WERI-Rb-1 (cell line): ENCODE data around the gene TNS4.

Experiments used
- DNase-seq: peaks from one replicate; pipeline ENCODE4 v3.0.0-alpha.2; 2020
- H3K27ac ChIP-seq: fragments of 250-450 bp; sonication (Bioruptor Pico); 2 replicates; pipeline ENCODE4 v1.5.1; 2020; ENCODE audit warnings: mild to moderate bottlenecking, moderate library complexity
- H3K27me3 ChIP-seq: fragments of 250-450 bp; sonication (Bioruptor Pico); 2 replicates; pipeline ENCODE4 v1.5.1; 2021; ENCODE audit warnings: mild to moderate bottlenecking, low read depth, moderate library complexity; ENCODE audit not compliant: insufficient read depth, severe bottlenecking
- H3K36me3 ChIP-seq: fragments of 250-450 bp; sonication (Bioruptor Pico); 2 replicates; pipeline ENCODE4 v1.5.1; 2020; ENCODE audit warnings: mild to moderate bottlenecking, moderate library complexity
- H3K4me3 ChIP-seq: 2 replicates; pipeline ENCODE4 v1.5.1; 2011; ENCODE audit warnings: low read depth, mild to moderate bottlenecking, control low read depth, low read length
- H3K9me3 ChIP-seq: fragments of 250-450 bp; sonication (Bioruptor Pico); 2 replicates; pipeline ENCODE4 v1.5.1; 2021; ENCODE audit warnings: mild to moderate bottlenecking, moderate library complexity; ENCODE audit not compliant: severe bottlenecking
- TF ChIP-seq, protein P1 (sequence below): IDR thresholded peaks from 2 replicates; pipeline ENCODE4 v1.5.1; 2011; ENCODE audit warnings: low read depth, mild to moderate bottlenecking, control low read depth, inconsistent platforms, low read length

The TNS4 gene

DNA sequence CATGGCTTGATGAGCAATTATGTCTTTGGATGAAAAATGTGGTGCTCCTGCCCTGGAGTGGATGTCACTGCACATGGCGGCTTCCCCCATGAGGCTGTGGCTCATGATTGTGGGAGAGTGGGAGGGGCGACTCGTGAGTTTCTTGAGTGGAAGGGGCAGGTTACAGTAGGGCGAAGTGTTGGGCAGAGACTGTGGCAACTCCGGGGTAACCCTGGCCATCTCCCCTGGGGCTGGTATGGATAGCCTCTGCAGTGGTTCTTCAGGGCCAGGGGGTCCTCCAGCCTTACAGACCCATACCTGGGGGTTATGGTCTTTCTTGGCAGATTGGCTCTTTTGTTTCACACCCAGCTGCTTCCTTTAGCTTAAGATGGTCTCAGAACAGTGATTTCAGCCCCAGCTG is 1.3 kb upstream of the TNS4 start:
- Histone ChIP-seq H3K36me3 (no peaks in the 10 kb centered on the region), H3K27me3 (no peaks in the 10 kb centered on the region), H3K9me3 (no peaks in the 10 kb centered on the region), H3K4me3 (no peak overlapping the region), H3K27ac (no peak overlapping the region)
- TF ChIP-seq, protein P1, sequence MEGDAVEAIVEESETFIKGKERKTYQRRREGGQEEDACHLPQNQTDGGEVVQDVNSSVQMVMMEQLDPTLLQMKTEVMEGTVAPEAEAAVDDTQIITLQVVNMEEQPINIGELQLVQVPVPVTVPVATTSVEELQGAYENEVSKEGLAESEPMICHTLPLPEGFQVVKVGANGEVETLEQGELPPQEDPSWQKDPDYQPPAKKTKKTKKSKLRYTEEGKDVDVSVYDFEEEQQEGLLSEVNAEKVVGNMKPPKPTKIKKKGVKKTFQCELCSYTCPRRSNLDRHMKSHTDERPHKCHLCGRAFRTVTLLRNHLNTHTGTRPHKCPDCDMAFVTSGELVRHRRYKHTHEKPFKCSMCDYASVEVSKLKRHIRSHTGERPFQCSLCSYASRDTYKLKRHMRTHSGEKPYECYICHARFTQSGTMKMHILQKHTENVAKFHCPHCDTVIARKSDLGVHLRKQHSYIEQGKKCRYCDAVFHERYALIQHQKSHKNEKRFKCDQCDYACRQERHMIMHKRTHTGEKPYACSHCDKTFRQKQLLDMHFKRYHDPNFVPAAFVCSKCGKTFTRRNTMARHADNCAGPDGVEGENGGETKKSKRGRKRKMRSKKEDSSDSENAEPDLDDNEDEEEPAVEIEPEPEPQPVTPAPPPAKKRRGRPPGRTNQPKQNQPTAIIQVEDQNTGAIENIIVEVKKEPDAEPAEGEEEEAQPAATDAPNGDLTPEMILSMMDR = no peak
- no peak for DNase-seq

DNA sequence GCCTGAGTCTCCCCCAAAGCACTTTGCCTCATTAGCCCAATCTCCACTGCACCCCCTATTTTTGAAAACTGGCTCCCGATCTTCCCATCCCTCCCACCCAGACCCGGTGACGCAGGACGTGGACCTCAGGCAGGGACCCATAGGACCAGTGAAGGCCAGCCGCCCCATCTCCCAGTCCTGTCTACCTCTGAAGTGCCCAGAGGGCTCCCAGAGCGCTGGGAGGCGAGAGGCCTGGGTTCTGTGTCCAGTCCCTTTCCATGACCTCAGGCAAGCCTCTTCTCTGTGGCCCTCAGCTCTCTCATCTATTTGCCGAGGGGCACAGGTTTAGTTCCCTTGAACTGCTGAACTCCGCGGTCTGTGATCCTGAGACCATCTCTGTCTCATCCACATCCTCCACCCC is 714 bp downstream of the TNS4 start:
- no peaks in the 10 kb centered on the region for H3K36me3 ChIP-seq
- DNase-seq = no peak
- TF ChIP-seq, protein P1 = no peak
- H3K9me3 ChIP-seq = no peaks in the 10 kb centered on the region
- no peak overlapping the region for H3K27ac ChIP-seq
- no peak overlapping the region for H3K4me3 ChIP-seq
- no peaks in the 10 kb centered on the region for H3K27me3 ChIP-seq

DNA sequence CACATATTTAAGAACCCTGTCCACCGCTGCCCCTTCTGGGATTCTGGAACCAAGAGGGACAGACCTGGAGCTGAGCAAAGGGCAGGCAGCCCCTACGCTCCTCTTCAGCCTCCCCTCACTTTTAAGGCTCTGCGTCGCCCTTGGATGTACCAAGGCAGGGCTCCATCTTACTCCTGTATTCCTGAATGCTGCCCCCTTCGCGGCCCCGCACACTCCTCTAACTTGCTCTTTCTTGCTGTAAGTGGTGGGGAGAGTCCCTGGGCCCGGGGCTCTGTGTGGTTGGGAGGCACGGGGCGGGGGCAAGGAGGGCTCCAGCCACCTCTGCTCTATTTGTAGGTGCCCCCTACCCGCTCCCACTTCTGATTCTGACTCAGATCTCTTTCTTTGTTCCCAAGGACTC is 1.2 kb downstream of the TNS4 start:
- Histone ChIP-seq H3K9me3 (no peaks in the 10 kb centered on the region), H3K27me3 (no peaks in the 10 kb centered on the region), H3K4me3 (no peak overlapping the region), H3K27ac (peak overlapping the region; percentile 45), H3K36me3 (no peaks in the 10 kb centered on the region)
- no peak for DNase-seq
- TF ChIP-seq, protein P1 = no peak

DNA sequence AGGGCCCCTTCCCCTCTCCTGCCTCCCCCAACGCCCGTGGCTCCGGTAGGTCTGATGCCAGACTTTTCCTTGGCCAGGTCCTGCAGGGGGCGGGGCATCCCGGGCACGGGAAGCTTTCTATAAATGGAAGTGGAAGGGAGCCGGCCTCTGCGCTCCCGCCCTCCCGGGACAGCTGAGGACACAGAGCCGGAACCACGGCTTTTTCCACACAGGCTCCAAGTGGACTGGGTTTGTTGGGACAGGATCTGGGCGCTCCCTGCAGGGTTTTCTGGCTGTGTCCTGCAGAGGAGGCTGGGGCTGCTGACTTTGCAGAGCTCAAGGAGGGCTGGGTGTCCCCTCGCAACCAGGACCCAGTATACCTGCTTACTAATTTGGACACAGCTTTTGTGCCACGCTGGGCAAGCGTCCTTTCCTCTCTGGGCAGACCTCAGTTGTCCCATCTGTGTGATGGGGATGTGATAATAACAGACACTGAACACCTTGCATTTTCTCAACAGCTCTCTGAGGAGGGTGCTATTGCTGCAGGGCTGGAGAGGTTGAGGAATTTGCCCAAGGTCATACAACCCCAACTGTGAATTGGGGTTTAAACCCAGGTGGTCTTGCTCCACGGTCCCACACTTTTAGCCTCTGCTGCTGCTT is 1.8 kb downstream of the TNS4 start:
- peak overlapping the region; percentile 45 for H3K27ac ChIP-seq
- no peaks in the 10 kb centered on the region for H3K36me3 ChIP-seq
- DNase-seq = peak; percentile 96
- TF ChIP-seq, protein P1 = no peak
- no peaks in the 10 kb centered on the region for H3K9me3 ChIP-seq
- no peaks in the 10 kb centered on the region for H3K27me3 ChIP-seq
- H3K4me3 ChIP-seq = peak overlapping the region; percentile 22

DNA sequence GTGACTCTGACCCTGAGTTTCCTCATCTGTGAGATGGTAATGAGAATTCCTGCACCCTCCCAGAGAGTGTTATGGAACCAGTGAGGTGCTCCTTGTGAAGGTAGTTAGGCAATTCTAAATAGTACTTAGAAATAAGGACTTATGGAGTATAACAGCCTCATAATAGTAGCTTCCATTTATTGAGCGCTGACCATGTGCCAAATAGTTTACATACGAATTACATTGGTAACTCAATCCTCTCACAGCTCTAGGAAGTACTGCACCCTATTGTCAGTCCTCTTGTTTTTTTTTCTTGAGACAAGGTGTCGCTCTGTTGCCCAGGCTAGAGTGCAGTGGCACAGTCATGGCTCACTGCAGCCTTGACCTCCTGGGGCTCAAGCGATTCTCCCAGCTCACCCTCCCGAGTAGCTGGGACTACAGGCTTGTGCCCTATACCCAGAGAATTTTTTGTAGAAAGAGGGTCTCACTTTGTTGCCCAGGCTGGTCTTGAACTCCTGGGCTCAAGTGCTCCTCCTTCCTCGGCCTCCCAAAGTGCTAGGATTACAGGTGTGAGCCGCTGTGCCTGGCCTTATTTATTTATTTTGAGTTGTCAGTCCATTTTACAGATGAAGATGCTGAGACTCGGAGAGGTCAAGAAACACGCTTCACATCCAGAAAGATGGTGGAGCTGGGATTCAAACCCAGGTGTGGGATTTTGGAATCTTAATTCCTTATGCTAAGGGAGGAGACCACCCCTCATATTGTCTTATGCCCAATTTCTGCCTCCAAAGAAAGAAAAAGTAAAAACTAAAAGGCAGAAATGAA is 2.9 kb downstream of the TNS4 start:
- DNase-seq = no peak
- H3K36me3 ChIP-seq = no peaks in the 10 kb centered on the region
- H3K27ac ChIP-seq = no peak overlapping the region; the same call in 1 of the 2 replicates
- no peaks in the 10 kb centered on the region for H3K27me3 ChIP-seq
- no peaks in the 10 kb centered on the region for H3K9me3 ChIP-seq
- TF ChIP-seq, protein P1 = no peak
- H3K4me3 ChIP-seq = no peak overlapping the region
